Thyroid gland (tissue), 4 donors: Measurements from ENCODE around the gene PTPN14. TPM values are rescaled to one million over a fixed set of nuclear protein-coding genes. Genes with fewer than 3 reads are reported as not detected.
"Not testable (repeated sequence)": the region's sequence is repeated elsewhere in the genome, so short reads cannot be mapped to it uniquely, and the experiment has no call there.

ENCODE experiments used
- DNase-seq, 2 donors: peaks; one replicate each; pipeline ENCODE4 v3.0.0-alpha.2; 2019
- H3K27ac ChIP-seq, 3 donors: fragments of 200-600 bp; sonication (generic); 1 replicate in 2 of 3; 2 replicates in 1 of 3; pipeline ENCODE4 v1.5.1; 2016 to 2019; ENCODE audit warnings: mild to moderate bottlenecking in 1 of 3, moderate library complexity in 1 of 3
- H3K27me3 ChIP-seq: fragments of 200-600 bp; sonication (generic); one replicate; pipeline ENCODE4 v1.5.1; 2019
- H3K36me3 ChIP-seq, 2 donors: fragments of 200-600 bp; sonication (generic); one replicate each; pipeline ENCODE4 v1.5.1; 2016 to 2019
- H3K4me1 ChIP-seq, 2 donors: fragments of 200-600 bp; sonication (generic); one replicate each; pipeline ENCODE4 v1.5.1; 2017 to 2019
- H3K4me3 ChIP-seq, 3 donors: fragments of 200-600 bp; sonication (generic); replicated peaks in 1 of 3; 1 replicate in 2 of 3; 2 replicates in 1 of 3; pipeline ENCODE4 v1.5.1; 2016; ENCODE audit warnings: mild to moderate bottlenecking in 1 of 3
- H3K9me3 ChIP-seq: fragments of 200-600 bp; sonication (generic); one replicate; pipeline ENCODE4 v1.5.1; 2017
- POLR2A ChIP-seq, 2 donors: fragments of 450-650 bp; IDR thresholded peaks; one replicate each; pipeline ENCODE4 v1.6.1; 2017; ENCODE audit warnings: antibody characterized with exemption in 2 of 2, mild to moderate bottlenecking in 2 of 2, moderate library complexity in 1 of 2
- WGBS, 2 donors: methylation state at CpG; one replicate each; pipeline ENCODE4 v1.1.5; 2017; 5-methylcytosine and 5-hydroxymethylcytosine counted together
- intact Hi-C: fragments of 100-400 bp; cut with DNase I; formaldehyde crosslinking; loops from one replicate; pipeline ENCODE4 v1.15.1; 2023
- total RNA-seq, 4 donors: library from RNA; depleted of rRNA; stranded (reverse); fragments of >200 nt; gene quantifications; one replicate each; pipeline ENCODE4 v1.2.3, GENCODE V29; 2016
- TF ChIP-seq, protein P1 (sequence below), 6 experiments: fragments of 200-600 bp in 3 of 6; fragments of 450-650 bp in 3 of 6; sonication (generic) in 3 of 6; IDR thresholded peaks; one replicate each; pipeline ENCODE4 v1.5.1; 2016 to 2019; ENCODE audit warnings: antibody characterized with exemption in 6 of 6, mild to moderate bottlenecking in 2 of 6, inconsistent platforms in 1 of 6, moderate library complexity in 1 of 6

Gene PTPN14
- total RNA-seq, 4 donors from 2014 or later = 28.1 to 33.4 (median 31.8) TPM

DNA sequence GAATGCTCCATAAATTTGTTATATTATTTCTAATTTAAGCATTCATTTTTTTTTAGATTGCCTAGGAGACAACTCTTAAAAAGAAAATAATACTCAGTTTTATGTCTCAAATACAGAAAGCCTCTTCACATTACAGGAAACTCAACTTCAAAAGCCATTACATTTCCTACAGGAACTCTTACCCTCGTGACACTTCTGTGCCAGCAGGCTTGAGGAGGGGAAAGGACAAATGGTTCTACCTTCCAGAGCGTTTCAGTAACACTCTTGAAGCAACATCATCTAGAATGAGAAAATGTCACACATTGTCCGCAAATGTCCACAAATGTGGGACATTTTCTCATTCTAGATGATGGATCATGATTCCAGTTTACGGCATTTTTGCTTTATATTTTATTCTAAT lies 51.7 kb downstream of the PTPN14 start:
- intact Hi-C loops = no loop called here
- no peaks in the 10 kb centered on the region for H3K36me3 ChIP-seq
- WGBS, 2 donors = 76 to 79% methylated on average over 4 of the region's 4 CpGs
- H3K4me3 ChIP-seq = no peak overlapping the region
- no peaks in the 10 kb centered on the region for H3K4me1 ChIP-seq
- TF ChIP-seq, protein P1, sequence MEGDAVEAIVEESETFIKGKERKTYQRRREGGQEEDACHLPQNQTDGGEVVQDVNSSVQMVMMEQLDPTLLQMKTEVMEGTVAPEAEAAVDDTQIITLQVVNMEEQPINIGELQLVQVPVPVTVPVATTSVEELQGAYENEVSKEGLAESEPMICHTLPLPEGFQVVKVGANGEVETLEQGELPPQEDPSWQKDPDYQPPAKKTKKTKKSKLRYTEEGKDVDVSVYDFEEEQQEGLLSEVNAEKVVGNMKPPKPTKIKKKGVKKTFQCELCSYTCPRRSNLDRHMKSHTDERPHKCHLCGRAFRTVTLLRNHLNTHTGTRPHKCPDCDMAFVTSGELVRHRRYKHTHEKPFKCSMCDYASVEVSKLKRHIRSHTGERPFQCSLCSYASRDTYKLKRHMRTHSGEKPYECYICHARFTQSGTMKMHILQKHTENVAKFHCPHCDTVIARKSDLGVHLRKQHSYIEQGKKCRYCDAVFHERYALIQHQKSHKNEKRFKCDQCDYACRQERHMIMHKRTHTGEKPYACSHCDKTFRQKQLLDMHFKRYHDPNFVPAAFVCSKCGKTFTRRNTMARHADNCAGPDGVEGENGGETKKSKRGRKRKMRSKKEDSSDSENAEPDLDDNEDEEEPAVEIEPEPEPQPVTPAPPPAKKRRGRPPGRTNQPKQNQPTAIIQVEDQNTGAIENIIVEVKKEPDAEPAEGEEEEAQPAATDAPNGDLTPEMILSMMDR (IDR thresholded peaks at IDR 0.05) = no peak
- no peak for TF ChIP-seq POLR2A (IDR thresholded peaks at IDR 0.05)
- no peaks in the 10 kb centered on the region for H3K27me3 ChIP-seq
- H3K9me3 ChIP-seq = no peaks in the 10 kb centered on the region
- no peak overlapping the region for H3K27ac ChIP-seq
- no peak for DNase-seq

GRCh38 chr1:214498021-214498420 lies 53.4 kb downstream of the PTPN14 start:
- no peak for DNase-seq
- intact Hi-C loops = no loop called here
- WGBS, 2 donors = 7 to 8% methylated on average over 1 of the region's 1 CpG
- H3K27ac ChIP-seq = no peak overlapping the region
- H3K4me3 ChIP-seq = no peak overlapping the region
- TF ChIP-seq, protein P1 (IDR thresholded peaks at IDR 0.05) = no peak
- TF ChIP-seq POLR2A (IDR thresholded peaks at IDR 0.05) = no peak
- H3K9me3 ChIP-seq = no peaks in the 10 kb centered on the region
- H3K36me3 ChIP-seq = no peaks in the 10 kb centered on the region
- no peaks in the 10 kb centered on the region for H3K4me1 ChIP-seq
- no peaks in the 10 kb centered on the region for H3K27me3 ChIP-seq

DNA sequence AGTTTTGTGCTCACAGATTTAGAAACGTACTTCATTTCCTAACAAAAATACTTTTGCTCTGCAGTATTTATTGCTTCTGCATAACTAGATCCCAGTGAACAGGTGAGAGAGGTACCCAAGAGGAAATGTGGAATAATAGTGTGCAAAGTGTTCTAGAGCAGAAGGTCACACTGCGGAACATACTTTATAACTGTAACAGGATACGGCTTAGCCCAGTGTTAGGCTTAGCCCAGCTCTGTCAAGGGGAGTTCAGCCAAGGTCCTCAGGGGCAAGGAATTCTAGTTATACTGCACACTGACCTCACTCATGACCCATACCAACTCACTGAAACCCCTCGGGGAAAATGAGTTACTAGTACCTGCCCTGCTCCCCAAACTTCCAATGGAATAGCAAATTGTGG lies 55.3 kb downstream of the PTPN14 start:
- Histone ChIP-seq H3K27ac (no peak overlapping the region), H3K9me3 (no peaks in the 10 kb centered on the region), H3K4me1 (no peaks in the 10 kb centered on the region), H3K36me3 (no peaks in the 10 kb centered on the region), H3K4me3 (no peak overlapping the region), H3K27me3 (no peaks in the 10 kb centered on the region)
- intact Hi-C loops = no loop called here
- no peak for DNase-seq
- WGBS, 2 donors = 75 to 83% methylated on average over 4 of the region's 4 CpGs
- TF ChIP-seq, protein P1 (IDR thresholded peaks at IDR 0.05) = no peak
- no peak for TF ChIP-seq POLR2A (IDR thresholded peaks at IDR 0.05)

DNA sequence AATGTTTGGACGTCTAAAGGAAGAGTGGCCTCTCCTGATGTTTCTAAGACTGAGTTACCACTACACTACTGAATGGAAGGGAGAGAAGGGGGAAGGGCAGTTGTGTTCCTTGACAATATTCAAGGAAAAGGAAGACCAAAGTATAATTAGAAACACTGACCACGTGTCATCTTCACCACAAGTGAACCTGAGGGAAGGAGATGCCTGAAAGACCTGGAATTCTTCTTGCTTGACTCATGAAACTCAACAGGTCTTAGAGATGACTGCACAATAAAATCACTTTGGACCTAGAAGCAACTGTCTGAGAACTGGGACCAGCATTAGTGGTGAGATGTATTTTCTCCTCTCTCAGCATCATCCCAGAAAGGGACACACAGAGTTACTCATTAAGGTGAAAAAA lies 56.7 kb downstream of the PTPN14 start:
- intact Hi-C loops = no loop called here
- TF ChIP-seq POLR2A (IDR thresholded peaks at IDR 0.05) = no peak
- TF ChIP-seq, protein P1 (IDR thresholded peaks at IDR 0.05) = no peak
- H3K9me3 ChIP-seq = no peaks in the 10 kb centered on the region
- H3K27me3 ChIP-seq = no peaks in the 10 kb centered on the region
- 53 to 73% methylated on average over 2 of the region's 2 CpGs for WGBS, 2 donors
- H3K36me3 ChIP-seq = no peaks in the 10 kb centered on the region
- H3K4me1 ChIP-seq = no peaks in the 10 kb centered on the region
- H3K4me3 ChIP-seq = no peak overlapping the region
- DNase-seq = no peak
- no peak overlapping the region for H3K27ac ChIP-seq

- H3K27me3 ChIP-seq, H3K36me3 ChIP-seq, H3K9me3 ChIP-seq, H3K4me1 ChIP-seq, intact Hi-C loops, DNase-seq, H3K4me3 ChIP-seq, H3K27ac ChIP-seq: not testable (repeated sequence)
- 91 to 94% methylated on average over 6 of the region's 6 CpGs for WGBS, 2 donors
These were observed 57.2 kb downstream of the PTPN14 start for GRCh38 chr1:214494179-214494578.
